Measurements from ENCODE around the gene INPP5D.

Gene INPP5D

GRCh38 chr2:233165895-233166661 lies 105.9 kb downstream of the INPP5D start:
- H3K27ac ChIP-seq = peak overlapping the region; percentile 90
- DNase-seq (ENCODE audit: low spot score) = peak; percentile 27
- ChIA-PET POLR2A (ENCODE audit: low non-redundant PET) (no interaction called here), CTCF (interaction anchor here (0.6 kb wide), 1 partner anchor 25 kb away, joined by 4 read pairs; no protein-coding TSS in a partner anchor)
- TF ChIP-seq, protein P1, sequence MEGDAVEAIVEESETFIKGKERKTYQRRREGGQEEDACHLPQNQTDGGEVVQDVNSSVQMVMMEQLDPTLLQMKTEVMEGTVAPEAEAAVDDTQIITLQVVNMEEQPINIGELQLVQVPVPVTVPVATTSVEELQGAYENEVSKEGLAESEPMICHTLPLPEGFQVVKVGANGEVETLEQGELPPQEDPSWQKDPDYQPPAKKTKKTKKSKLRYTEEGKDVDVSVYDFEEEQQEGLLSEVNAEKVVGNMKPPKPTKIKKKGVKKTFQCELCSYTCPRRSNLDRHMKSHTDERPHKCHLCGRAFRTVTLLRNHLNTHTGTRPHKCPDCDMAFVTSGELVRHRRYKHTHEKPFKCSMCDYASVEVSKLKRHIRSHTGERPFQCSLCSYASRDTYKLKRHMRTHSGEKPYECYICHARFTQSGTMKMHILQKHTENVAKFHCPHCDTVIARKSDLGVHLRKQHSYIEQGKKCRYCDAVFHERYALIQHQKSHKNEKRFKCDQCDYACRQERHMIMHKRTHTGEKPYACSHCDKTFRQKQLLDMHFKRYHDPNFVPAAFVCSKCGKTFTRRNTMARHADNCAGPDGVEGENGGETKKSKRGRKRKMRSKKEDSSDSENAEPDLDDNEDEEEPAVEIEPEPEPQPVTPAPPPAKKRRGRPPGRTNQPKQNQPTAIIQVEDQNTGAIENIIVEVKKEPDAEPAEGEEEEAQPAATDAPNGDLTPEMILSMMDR (conservative IDR thresholded peaks at IDR 0.05; ENCODE audit: low read depth) = no peak

GRCh38 chr2:233168445-233168844 lies 108.3 kb downstream of the INPP5D start:
- TF ChIP-seq, protein P1 (conservative IDR thresholded peaks at IDR 0.05; ENCODE audit: low read depth) = no peak
- POLR2A ChIA-PET (ENCODE audit: low non-redundant PET) = no interaction called here
- CTCF ChIA-PET = interaction anchor here (0.6 to 0.7 kb wide), 3 partner anchors 139 to 793 kb away, joined by 3 to 5 read pairs (median 3); partner anchors contain the start of gene SAG
- H3K27ac ChIP-seq = peak overlapping the region; percentile 18; the same call in 1 of the 2 replicates
- DNase-seq (ENCODE audit: low spot score) = no peak

- TF ChIP-seq, protein P1 (conservative IDR thresholded peaks at IDR 0.05; ENCODE audit: low read depth) = no peak
- ChIA-PET POLR2A (ENCODE audit: low non-redundant PET) (no interaction called here), CTCF (interaction anchor here (0.6 to 0.7 kb wide), 2 partner anchors 139 to 794 kb away, joined by 3 read pairs; partner anchors contain the start of gene SAG)
- peak overlapping the region; percentile 18 for H3K27ac ChIP-seq
- DNase-seq (ENCODE audit: low spot score) = no peak
Observed at GRCh38 chr2:233168919-233169318, 108.8 kb downstream of the INPP5D start.

DNA sequence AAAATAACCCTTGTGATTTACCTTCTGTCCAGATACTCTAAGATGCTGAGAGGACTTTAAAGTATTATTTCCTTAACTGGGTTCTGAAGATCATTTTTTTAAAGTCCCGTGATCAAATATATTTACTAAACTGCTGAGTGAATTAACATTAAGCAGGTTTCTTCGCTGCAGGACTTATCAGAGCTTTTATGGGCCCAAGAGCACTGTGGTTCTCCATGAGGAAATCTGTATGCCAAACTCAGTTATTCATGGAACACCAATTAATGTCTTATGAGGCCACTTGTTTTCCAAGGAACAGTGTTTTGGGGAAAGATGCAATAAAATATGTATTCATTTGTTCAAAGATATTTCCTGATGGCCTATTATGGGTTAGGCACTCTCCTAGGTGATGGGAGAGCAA lies 111.2 kb downstream of the INPP5D start:
- H3K27ac ChIP-seq = no peak overlapping the region
- TF ChIP-seq, protein P1 (conservative IDR thresholded peaks at IDR 0.05; ENCODE audit: low read depth) = no peak
- POLR2A ChIA-PET (ENCODE audit: low non-redundant PET) = no interaction called here
- CTCF ChIA-PET = no interaction called here
- no peak for DNase-seq (ENCODE audit: low spot score)

DNA sequence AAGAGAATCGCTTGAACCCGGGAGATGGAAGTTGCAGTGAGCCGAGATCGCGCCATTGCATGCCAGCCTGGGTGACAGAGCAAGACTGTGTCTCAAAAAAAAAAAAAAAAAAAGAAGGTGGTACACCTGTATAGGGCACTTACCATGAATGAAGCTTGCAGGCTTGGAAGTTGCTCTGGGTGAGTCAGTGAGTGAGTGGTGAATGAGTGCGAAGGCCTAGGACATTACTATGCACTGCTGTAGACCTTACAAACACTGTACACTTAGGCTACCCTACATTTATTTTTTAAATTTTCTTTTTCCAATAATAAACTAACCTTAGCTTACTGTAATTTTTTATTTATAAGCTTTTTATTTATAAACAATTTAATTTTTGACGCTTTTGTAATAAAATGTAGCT lies 113.0 kb downstream of the INPP5D start:
- CTCF ChIA-PET = interaction anchor here (1.2 kb wide), 1 partner anchor 78 kb away, joined by 5 read pairs; the partner anchor contains the start of gene ATG16L1

GRCh38 chr2:233174137-233174536 lies 114.0 kb downstream of the INPP5D start:
- ChIA-PET CTCF (no interaction called here), POLR2A (ENCODE audit: low non-redundant PET) (no interaction called here)
- no peak for DNase-seq (ENCODE audit: low spot score)
- H3K27ac ChIP-seq = no peak overlapping the region
- TF ChIP-seq, protein P1 (conservative IDR thresholded peaks at IDR 0.05; ENCODE audit: low read depth) = no peak

More for the DNA sequence above, 113.0 kb downstream of the INPP5D start:
- no peak for DNase-seq (ENCODE audit: low spot score)
- POLR2A ChIA-PET (ENCODE audit: low non-redundant PET) = no interaction called here
- no peak overlapping the region for H3K27ac ChIP-seq
- TF ChIP-seq, protein P1 (conservative IDR thresholded peaks at IDR 0.05; ENCODE audit: low read depth) = no peak
